K562 (cell line): Measurements from ENCODE around the gene HMGN1. TPM values are rescaled to one million over a fixed set of nuclear protein-coding genes. Genes with fewer than 3 reads are reported as not detected.

Experiments used
- BCOR ChIP-seq: fragments of 450-650 bp; IDR thresholded peaks from 2 replicates; pipeline ENCODE4 v1.6.1; 2016
- CSDE1 ChIP-seq, 2 experiments: fragments of 450-650 bp; IDR thresholded peaks; 2 replicates each; pipeline ENCODE4 v1.6.1; 2016; ENCODE audit warnings: mild to moderate bottlenecking in 1 of 2
- DDX20 ChIP-seq: fragments of 450-650 bp; IDR thresholded peaks from 2 replicates; pipeline ENCODE4 v1.6.1; 2016; ENCODE audit warnings: missing genetic modification characterization, low read depth, mild to moderate bottlenecking, missing compliant biosample characterization, moderate library complexity
- FOXA1 ChIP-seq: fragments of 450-650 bp; IDR thresholded peaks from 2 replicates; pipeline ENCODE4 v1.6.1; 2016; ENCODE audit warnings: mild to moderate bottlenecking, borderline replicate concordance
- FOXP1 ChIP-seq: sonication (generic); formaldehyde crosslinking; IDR thresholded peaks from 2 replicates; pipeline ENCODE4 v1.8.0; 2022; ENCODE audit warnings: mild to moderate bottlenecking, missing genetic modification reagents
- HDAC3 ChIP-seq: fragments of 450-650 bp; IDR thresholded peaks from 2 replicates; pipeline ENCODE4 v1.6.1; 2018; ENCODE audit warnings: borderline replicate concordance, mild to moderate bottlenecking, moderate library complexity; ENCODE audit not compliant: partially characterized antibody
- ILK ChIP-seq: fragments of 450-650 bp; IDR thresholded peaks from 2 replicates; pipeline ENCODE4 v1.6.1; 2016; ENCODE audit warnings: missing genetic modification characterization, low read depth, mild to moderate bottlenecking, missing compliant biosample characterization, moderate library complexity, borderline replicate concordance
- MCM7 ChIP-seq, 2 experiments: fragments of 450-650 bp; IDR thresholded peaks; 2 replicates each; pipeline ENCODE4 v1.6.1; 2016 to 2018
- NEUROD1 ChIP-seq: fragments of 150-350 bp; IDR thresholded peaks from 2 replicates; pipeline ENCODE4 v1.6.1; 2014; ENCODE audit warnings: borderline replicate concordance, low read length, low read depth; ENCODE audit not compliant: partially characterized antibody
- PTBP1 ChIP-seq: fragments of 200-400 bp; formaldehyde crosslinking; IDR thresholded peaks from 2 replicates; pipeline ENCODE4 v1.6.1; 2017; ENCODE audit warnings: low read depth, low read length
- RB1 ChIP-seq: fragments of 450-650 bp; IDR thresholded peaks from 2 replicates; pipeline ENCODE4 v1.6.1; 2017; ENCODE audit warnings: low read depth, mild to moderate bottlenecking
- SMAD2 ChIP-seq: fragments of 150-350 bp; IDR thresholded peaks from 2 replicates; pipeline ENCODE4 v1.6.1; 2014; ENCODE audit warnings: low read depth, mild to moderate bottlenecking, low read length
- TFAM ChIP-seq: fragments of 250-450 bp; sonication (Bioruptor Pico); conservative IDR thresholded peaks from 2 replicates; pipeline ENCODE4 v1.5.0; 2021; ENCODE audit warnings: mild to moderate bottlenecking, moderate library complexity
- ZNF586 ChIP-seq: fragments of 450-650 bp; formaldehyde crosslinking; conservative IDR thresholded peaks from 2 replicates; pipeline ENCODE4 v1.4.0; 2020; ENCODE audit warnings: mild to moderate bottlenecking, moderate library complexity
- polyA plus RNA-seq, 8 experiments: library from polyadenylated mRNA; depleted of rRNA in 4 of 8; stranded (reverse) in 5 of 8; unstranded in 3 of 8; fragments of >200 nt; fragmentation: Nextera tagmentation in 2 of 8; fragmentation: Illumina TruSeq in 1 of 8; extraction: Ambion mirVana in 2 of 8; extraction: Trizol in 1 of 8; gene quantifications; 2 replicates each; pipeline versions ENCODE4 v1.2.1 to v1.2.3, GENCODE V29; 2011 to 2014; ENCODE audit warnings: inconsistent platforms in 1 of 8, missing spikeins in 1 of 8
- total RNA-seq, 7 experiments: library from RNA; depleted of rRNA in 6 of 7; stranded (reverse); fragments of >200 nt in 6 of 7; fragmentation: Illumina TruSeq in 2 of 7; extraction: Trizol in 2 of 7; gene quantifications; 2 replicates each; pipeline versions ENCODE4 v1.2.1 to v1.2.3, GENCODE V29; 2011 to 2021; ENCODE audit warnings: low replicate concordance in 1 of 7
- TF ChIP-seq, protein P1 (sequence below): sonication (generic); formaldehyde crosslinking; IDR thresholded peaks from 2 replicates; pipeline ENCODE4 v1.8.0; 2023; ENCODE audit warnings: missing genetic modification reagents, mild to moderate bottlenecking, borderline replicate concordance
- TF ChIP-seq, protein P2 (sequence below), 3 experiments: fragments of 200-800 bp in 1 of 3; sonication (Bioruptor generic) in 1 of 3; sonication (generic) in 1 of 3; formaldehyde crosslinking in 1 of 3; IDR thresholded peaks; 2 replicates each; pipeline versions ENCODE4 v1.6.1 to v1.8.0; 2016 to 2022; ENCODE audit warnings: mild to moderate bottlenecking in 2 of 3, missing compliant biosample characterization in 2 of 3, missing genetic modification characterization in 2 of 3, missing genetic modification reagents in 1 of 3
- TF ChIP-seq, protein P3 (sequence below): fragments of 150-350 bp; IDR thresholded peaks from 2 replicates; pipeline ENCODE4 v1.6.1; 2014; ENCODE audit warnings: low read depth, mild to moderate bottlenecking, low read length, borderline replicate concordance

The HMGN1 gene
- total and polyA plus RNA-seq, 9 of the 15 experiments (the other 6 are each of a cell fraction or from before 2014, with no cell fraction given): 124 to 626 (median 498) TPM

DNA sequence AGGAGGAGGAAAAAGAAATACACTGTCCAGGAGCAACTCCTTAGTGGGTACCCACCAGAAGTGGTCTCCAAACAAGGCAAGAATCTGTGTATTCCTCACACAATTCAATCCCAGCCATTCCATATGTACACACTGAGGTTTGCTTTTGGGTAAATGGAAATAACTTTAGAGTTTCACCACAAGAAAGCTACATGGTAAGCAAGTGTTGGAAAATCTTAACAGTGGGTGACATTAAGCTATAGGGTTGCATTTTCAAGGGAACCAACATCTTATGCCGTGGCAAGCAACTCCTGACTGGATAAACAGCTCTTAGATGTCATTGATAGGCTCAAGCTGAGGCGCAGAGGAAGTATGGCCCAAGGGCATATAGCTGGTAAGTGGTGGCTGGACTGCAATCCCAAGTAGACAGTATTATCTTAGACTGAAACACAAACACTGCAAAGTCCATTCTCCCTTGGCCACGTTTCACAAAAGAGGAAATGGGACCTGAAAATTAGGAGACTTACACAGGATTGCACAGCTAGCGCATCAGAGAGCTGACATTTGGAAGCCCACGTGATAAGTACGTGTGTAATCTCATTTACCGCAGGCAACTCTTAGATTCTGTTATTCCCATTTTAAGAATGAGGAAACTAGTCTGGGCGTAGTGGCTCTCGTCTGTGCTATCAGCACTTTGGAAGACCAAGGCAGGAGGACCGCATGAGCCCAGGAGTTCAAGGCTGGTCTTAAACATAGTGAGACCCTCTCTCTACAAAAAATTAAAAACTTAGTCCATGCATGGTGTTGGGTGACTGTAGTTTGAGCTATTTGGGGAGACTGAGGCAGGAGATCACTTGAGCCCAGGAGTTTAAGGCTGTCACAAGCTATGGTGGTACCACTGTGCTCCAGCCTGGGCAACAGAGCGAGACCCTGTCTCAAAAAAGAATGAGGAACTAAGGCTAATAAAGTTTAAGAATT lies 31.5 kb downstream of the HMGN1 start (continued):
- TF ChIP-seq CSDE1 (IDR thresholded peaks at IDR 0.05): no peak
- TF ChIP-seq, protein P1, sequence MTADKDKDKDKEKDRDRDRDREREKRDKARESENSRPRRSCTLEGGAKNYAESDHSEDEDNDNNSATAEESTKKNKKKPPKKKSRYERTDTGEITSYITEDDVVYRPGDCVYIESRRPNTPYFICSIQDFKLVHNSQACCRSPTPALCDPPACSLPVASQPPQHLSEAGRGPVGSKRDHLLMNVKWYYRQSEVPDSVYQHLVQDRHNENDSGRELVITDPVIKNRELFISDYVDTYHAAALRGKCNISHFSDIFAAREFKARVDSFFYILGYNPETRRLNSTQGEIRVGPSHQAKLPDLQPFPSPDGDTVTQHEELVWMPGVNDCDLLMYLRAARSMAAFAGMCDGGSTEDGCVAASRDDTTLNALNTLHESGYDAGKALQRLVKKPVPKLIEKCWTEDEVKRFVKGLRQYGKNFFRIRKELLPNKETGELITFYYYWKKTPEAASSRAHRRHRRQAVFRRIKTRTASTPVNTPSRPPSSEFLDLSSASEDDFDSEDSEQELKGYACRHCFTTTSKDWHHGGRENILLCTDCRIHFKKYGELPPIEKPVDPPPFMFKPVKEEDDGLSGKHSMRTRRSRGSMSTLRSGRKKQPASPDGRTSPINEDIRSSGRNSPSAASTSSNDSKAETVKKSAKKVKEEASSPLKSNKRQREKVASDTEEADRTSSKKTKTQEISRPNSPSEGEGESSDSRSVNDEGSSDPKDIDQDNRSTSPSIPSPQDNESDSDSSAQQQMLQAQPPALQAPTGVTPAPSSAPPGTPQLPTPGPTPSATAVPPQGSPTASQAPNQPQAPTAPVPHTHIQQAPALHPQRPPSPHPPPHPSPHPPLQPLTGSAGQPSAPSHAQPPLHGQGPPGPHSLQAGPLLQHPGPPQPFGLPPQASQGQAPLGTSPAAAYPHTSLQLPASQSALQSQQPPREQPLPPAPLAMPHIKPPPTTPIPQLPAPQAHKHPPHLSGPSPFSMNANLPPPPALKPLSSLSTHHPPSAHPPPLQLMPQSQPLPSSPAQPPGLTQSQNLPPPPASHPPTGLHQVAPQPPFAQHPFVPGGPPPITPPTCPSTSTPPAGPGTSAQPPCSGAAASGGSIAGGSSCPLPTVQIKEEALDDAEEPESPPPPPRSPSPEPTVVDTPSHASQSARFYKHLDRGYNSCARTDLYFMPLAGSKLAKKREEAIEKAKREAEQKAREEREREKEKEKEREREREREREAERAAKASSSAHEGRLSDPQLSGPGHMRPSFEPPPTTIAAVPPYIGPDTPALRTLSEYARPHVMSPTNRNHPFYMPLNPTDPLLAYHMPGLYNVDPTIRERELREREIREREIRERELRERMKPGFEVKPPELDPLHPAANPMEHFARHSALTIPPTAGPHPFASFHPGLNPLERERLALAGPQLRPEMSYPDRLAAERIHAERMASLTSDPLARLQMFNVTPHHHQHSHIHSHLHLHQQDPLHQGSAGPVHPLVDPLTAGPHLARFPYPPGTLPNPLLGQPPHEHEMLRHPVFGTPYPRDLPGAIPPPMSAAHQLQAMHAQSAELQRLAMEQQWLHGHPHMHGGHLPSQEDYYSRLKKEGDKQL (CRISPR knock-in tag): no peak
- peak; percentile 67 for TF ChIP-seq DDX20 (tag)
- no peak for TF ChIP-seq MCM7 (IDR thresholded peaks at IDR 0.05)
- TF ChIP-seq ILK (tag): no peak
- TF ChIP-seq PTBP1: no peak
- peak; percentile 7 for TF ChIP-seq HDAC3
- no peak for TF ChIP-seq SMAD2
- peak; percentile 50; the same call in 1 of the 2 replicates for TF ChIP-seq BCOR
- no peak for TF ChIP-seq FOXP1 (CRISPR knock-in tag)
- 0 out of 2 replicates have a peak, but pooled peaks have one; percentile 22 for TF ChIP-seq ZNF586
- no peak for TF ChIP-seq NEUROD1
- TF ChIP-seq, protein P2, sequence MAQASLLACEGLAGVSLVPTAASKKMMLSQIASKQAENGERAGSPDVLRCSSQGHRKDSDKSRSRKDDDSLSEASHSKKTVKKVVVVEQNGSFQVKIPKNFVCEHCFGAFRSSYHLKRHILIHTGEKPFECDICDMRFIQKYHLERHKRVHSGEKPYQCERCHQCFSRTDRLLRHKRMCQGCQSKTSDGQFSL (CRISPR knock-in tag; IDR thresholded peaks at IDR 0.05): 0 out of 2 replicates have a peak, but pooled peaks have one; percentile 28
- TF ChIP-seq, protein P2 (tag; IDR thresholded peaks at IDR 0.05): no peak
- TF ChIP-seq, protein P3, sequence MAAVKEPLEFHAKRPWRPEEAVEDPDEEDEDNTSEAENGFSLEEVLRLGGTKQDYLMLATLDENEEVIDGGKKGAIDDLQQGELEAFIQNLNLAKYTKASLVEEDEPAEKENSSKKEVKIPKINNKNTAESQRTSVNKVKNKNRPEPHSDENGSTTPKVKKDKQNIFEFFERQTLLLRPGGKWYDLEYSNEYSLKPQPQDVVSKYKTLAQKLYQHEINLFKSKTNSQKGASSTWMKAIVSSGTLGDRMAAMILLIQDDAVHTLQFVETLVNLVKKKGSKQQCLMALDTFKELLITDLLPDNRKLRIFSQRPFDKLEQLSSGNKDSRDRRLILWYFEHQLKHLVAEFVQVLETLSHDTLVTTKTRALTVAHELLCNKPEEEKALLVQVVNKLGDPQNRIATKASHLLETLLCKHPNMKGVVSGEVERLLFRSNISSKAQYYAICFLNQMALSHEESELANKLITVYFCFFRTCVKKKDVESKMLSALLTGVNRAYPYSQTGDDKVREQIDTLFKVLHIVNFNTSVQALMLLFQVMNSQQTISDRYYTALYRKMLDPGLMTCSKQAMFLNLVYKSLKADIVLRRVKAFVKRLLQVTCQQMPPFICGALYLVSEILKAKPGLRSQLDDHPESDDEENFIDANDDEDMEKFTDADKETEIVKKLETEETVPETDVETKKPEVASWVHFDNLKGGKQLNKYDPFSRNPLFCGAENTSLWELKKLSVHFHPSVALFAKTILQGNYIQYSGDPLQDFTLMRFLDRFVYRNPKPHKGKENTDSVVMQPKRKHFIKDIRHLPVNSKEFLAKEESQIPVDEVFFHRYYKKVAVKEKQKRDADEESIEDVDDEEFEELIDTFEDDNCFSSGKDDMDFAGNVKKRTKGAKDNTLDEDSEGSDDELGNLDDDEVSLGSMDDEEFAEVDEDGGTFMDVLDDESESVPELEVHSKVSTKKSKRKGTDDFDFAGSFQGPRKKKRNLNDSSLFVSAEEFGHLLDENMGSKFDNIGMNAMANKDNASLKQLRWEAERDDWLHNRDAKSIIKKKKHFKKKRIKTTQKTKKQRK: no peak
- peak; percentile 26; the same call in 1 of the 2 replicates for TF ChIP-seq RB1
- TF ChIP-seq FOXA1: no peak
- no peak for TF ChIP-seq TFAM (CRISPR knock-in tag)
